GM12891 (cell line): Measurements from ENCODE around the gene PPP1R13L.

Source experiments
- POLR2A ChIP-seq: IDR thresholded peaks from 2 replicates; pipeline ENCODE4 v1.6.1; 2011; ENCODE audit warnings: low read depth, low read length, control low read depth
- POLR2AphosphoS5 ChIP-seq: IDR thresholded peaks from 2 replicates; pipeline ENCODE4 v1.6.1; 2011; ENCODE audit warnings: low read depth, low read length, control low read depth
- TAF1 ChIP-seq: IDR thresholded peaks from 2 replicates; pipeline ENCODE4 v1.6.1; 2011; ENCODE audit warnings: low read depth, low read length, control low read depth

DNA sequence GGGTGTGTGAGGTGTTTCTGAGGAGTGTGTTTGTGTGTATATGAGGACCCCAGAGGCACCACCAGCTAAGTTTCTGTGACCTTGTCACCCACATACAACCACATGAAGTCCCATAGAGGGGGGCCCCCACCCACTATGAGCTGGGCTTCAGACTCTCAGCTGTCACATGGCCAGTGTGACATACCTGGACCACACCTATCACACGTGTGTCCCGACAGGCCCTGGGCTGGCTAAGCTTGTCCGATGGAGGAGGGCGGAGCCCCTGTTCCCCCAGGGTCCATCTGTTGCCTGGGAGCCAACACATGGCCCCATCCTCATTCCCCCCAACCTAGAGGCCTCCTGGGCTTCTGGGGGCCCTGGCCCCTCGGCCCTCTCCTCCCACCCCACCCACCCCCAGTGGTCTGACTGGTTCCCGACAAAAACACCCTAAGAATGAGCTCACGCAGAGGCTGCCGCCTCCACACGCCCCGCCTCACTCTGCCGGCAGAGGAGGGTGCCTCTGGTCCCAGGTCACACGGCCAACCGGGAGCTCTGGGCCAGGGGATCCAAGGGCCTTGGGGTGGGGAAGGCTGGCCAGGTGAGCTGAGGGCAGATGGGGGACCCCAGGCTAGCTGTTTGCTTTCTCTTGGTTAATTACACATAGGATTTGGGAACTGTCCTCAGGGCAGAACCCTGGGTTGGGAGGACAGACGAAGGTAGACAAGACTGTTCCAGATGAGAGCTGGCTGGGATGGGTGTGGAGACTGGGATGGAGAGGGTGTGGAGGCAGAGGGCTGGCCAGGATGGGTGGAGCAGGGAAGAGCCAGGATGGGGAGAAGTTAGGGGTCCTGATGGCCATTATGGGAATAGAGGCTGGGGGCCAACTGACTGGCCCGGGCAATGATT lies 60.0 kb downstream of the PPP1R13L start:
- TF ChIP-seq POLR2AphosphoS5 (no peak), TAF1 (no peak), POLR2A (no peak)
